HepG2 (cell line): ENCODE data around the gene MYD88. TPM values are rescaled to one million over a fixed set of nuclear protein-coding genes. Genes with fewer than 3 reads are reported as not detected.

ENCODE experiments used
- BCL6 ChIP-seq: IDR thresholded peaks from 2 replicates; pipeline ENCODE4 v1.6.1; 2016; ENCODE audit warnings: missing genetic modification reagents, missing compliant biosample characterization
- HOMEZ ChIP-seq: IDR thresholded peaks from 2 replicates; pipeline ENCODE4 v1.6.1; 2016; ENCODE audit warnings: low read depth
- KDM4B ChIP-seq: sonication (generic); formaldehyde crosslinking; IDR thresholded peaks from 2 replicates; pipeline ENCODE4 v1.4.0; 2020; ENCODE audit warnings: missing genetic modification reagents
- MZF1 ChIP-seq: sonication (generic); formaldehyde crosslinking; IDR thresholded peaks from 2 replicates; pipeline ENCODE4 v1.8.1; 2023; ENCODE audit warnings: mild to moderate bottlenecking, missing genetic modification reagents, borderline replicate concordance
- NFKBIZ ChIP-seq: IDR thresholded peaks from 2 replicates; pipeline ENCODE4 v1.6.1; 2018; ENCODE audit warnings: missing genetic modification reagents, missing compliant biosample characterization
- NR2F6 ChIP-seq, 2 experiments: IDR thresholded peaks; 2 replicates each; pipeline ENCODE4 v1.6.1; 2016; ENCODE audit warnings: antibody characterized with exemption in 1 of 2, mild to moderate bottlenecking in 1 of 2
- PAF1 ChIP-seq: IDR thresholded peaks from 2 replicates; pipeline ENCODE4 v1.6.1; 2016; ENCODE audit warnings: missing genetic modification reagents, missing compliant biosample characterization
- PLSCR1 ChIP-seq: sonication (generic); formaldehyde crosslinking; IDR thresholded peaks from 2 replicates; pipeline ENCODE4 v1.5.0; 2020; ENCODE audit warnings: missing genetic modification reagents, mild to moderate bottlenecking, borderline replicate concordance
- RXRB ChIP-seq: IDR thresholded peaks from 2 replicates; pipeline ENCODE4 v1.6.1; 2016; ENCODE audit warnings: borderline replicate concordance, missing genetic modification reagents, missing compliant biosample characterization
- THRA ChIP-seq: sonication (generic); formaldehyde crosslinking; IDR thresholded peaks from 2 replicates; pipeline ENCODE4 v1.4.0; 2020; ENCODE audit warnings: missing genetic modification reagents, borderline replicate concordance
- ZBED4 ChIP-seq: sonication (generic); formaldehyde crosslinking; IDR thresholded peaks from 2 replicates; pipeline ENCODE4 v1.4.0; 2020; ENCODE audit warnings: missing genetic modification reagents, borderline replicate concordance
- ZNF160 ChIP-seq: sonication (generic); formaldehyde crosslinking; IDR thresholded peaks from 2 replicates; pipeline ENCODE4 v1.8.0; 2022; ENCODE audit warnings: mild to moderate bottlenecking, inconsistent platforms, missing genetic modification reagents
- ZNF414 ChIP-seq: sonication (generic); formaldehyde crosslinking; IDR thresholded peaks from 2 replicates; pipeline ENCODE4 v1.5.0; 2020; ENCODE audit warnings: missing genetic modification reagents
- ZNF558 ChIP-seq: sonication (generic); formaldehyde crosslinking; IDR thresholded peaks from 2 replicates; pipeline ENCODE4 v1.9.0; 2022; ENCODE audit warnings: mild to moderate bottlenecking, missing genetic modification reagents, borderline replicate concordance
- ZNF580 ChIP-seq: IDR thresholded peaks from 2 replicates; pipeline ENCODE4 v1.6.1; 2016; ENCODE audit warnings: low read depth, borderline replicate concordance
- ZNF709 ChIP-seq: sonication (generic); formaldehyde crosslinking; IDR thresholded peaks from 2 replicates; pipeline ENCODE4 v1.5.0; 2020; ENCODE audit warnings: mild to moderate bottlenecking, missing genetic modification reagents
- ZNF768 ChIP-seq: sonication (generic); formaldehyde crosslinking; IDR thresholded peaks from 2 replicates; pipeline ENCODE4 v1.4.0; 2020; ENCODE audit warnings: missing genetic modification reagents
- ZNF782 ChIP-seq: sonication (generic); formaldehyde crosslinking; IDR thresholded peaks from 2 replicates; pipeline ENCODE4 v1.4.0; 2020; ENCODE audit warnings: missing genetic modification reagents, mild to moderate bottlenecking, borderline replicate concordance
- ZNF792 ChIP-seq: IDR thresholded peaks from 2 replicates; pipeline ENCODE4 v1.6.1; 2016
- ZNF891 ChIP-seq: sonication (generic); formaldehyde crosslinking; IDR thresholded peaks from 2 replicates; pipeline ENCODE4 v1.5.0; 2020; ENCODE audit warnings: mild to moderate bottlenecking, missing genetic modification reagents
- polyA plus RNA-seq, 8 experiments: library from polyadenylated mRNA; depleted of rRNA in 3 of 8; stranded (reverse) in 7 of 8; unstranded in 1 of 8; fragments of >200 nt; fragmentation: Illumina TruSeq in 4 of 8; extraction: Trizol in 4 of 8; gene quantifications; 2 replicates each; pipeline versions ENCODE4 v1.2.1 to v1.2.3, GENCODE V29; 2011 to 2016; ENCODE audit warnings: low read depth in 4 of 8, missing spikeins in 1 of 8, mixed read lengths in 1 of 8; ENCODE audit not compliant: insufficient read depth in 1 of 8
- total RNA-seq, 5 experiments: library from RNA; depleted of rRNA; stranded (reverse); fragments of >200 nt; fragmentation: Illumina TruSeq; extraction: Trizol; gene quantifications; 2 replicates each; pipeline ENCODE4 v1.2.3, GENCODE V29; 2016; ENCODE audit warnings: low read depth in 1 of 5

The MYD88 gene
- total and polyA plus RNA-seq, 2 of the 13 experiments (the other 11 are each of a cell fraction or from before 2014, with no cell fraction given): 7.6 to 32.7 TPM

GRCh38 chr3:38117748-38118420 lies 20.6 kb upstream of the MYD88 start (continued):
- no peak for TF ChIP-seq ZNF580 (CRISPR knock-in tag)
- no peak for TF ChIP-seq PLSCR1 (CRISPR knock-in tag)
- peak; percentile 12; the same call in 1 of the 2 replicates for TF ChIP-seq THRA (CRISPR knock-in tag)
- TF ChIP-seq ZBED4 (CRISPR knock-in tag): no peak
- no peak for TF ChIP-seq MZF1 (CRISPR knock-in tag)
- TF ChIP-seq RXRB (CRISPR knock-in tag): peak; percentile 34; the same call in 1 of the 2 replicates
- TF ChIP-seq NFKBIZ (CRISPR knock-in tag): no peak
- TF ChIP-seq NR2F6 (IDR thresholded peaks at IDR 0.05): no peak
- no peak; the same call in 1 of the 2 replicates for TF ChIP-seq NR2F6 (CRISPR knock-in tag; IDR thresholded peaks at IDR 0.05)
- TF ChIP-seq KDM4B (CRISPR knock-in tag): 0 out of 2 replicates have a peak, but pooled peaks have one; percentile 12
- no peak for TF ChIP-seq ZNF709 (CRISPR knock-in tag)
- no peak for TF ChIP-seq ZNF558 (CRISPR knock-in tag)
- 0 out of 2 replicates have a peak, but pooled peaks have one; percentile 43 for TF ChIP-seq ZNF891 (CRISPR knock-in tag)
- peak; percentile 97 for TF ChIP-seq PAF1 (CRISPR knock-in tag)
- TF ChIP-seq ZNF414 (CRISPR knock-in tag): no peak
- no peak for TF ChIP-seq HOMEZ (CRISPR knock-in tag)
- no peak for TF ChIP-seq BCL6
- TF ChIP-seq ZNF782: no peak
- TF ChIP-seq ZNF160 (CRISPR knock-in tag): peak; percentile 65; the same call in 1 of the 2 replicates
- TF ChIP-seq ZNF792: peak; percentile 31; the same call in 1 of the 2 replicates
- 0 out of 2 replicates have a peak, but pooled peaks have one; percentile 30 for TF ChIP-seq ZNF768 (CRISPR knock-in tag)
